Natural killer cell (primary cell): ENCODE measurements around the gene PKN2. TPM values are rescaled to one million over a fixed set of nuclear protein-coding genes. Genes with fewer than 3 reads are reported as not detected.

Experiments
- ATAC-seq, 3 donors: fragments of 150-1000 bp in 2 of 3; fragments of 200-7000 bp in 1 of 3; cut with Tn5 transposase; 1 replicate in 1 of 3; 2 replicates in 2 of 3; pipeline ENCODE4 v1.10.0; 2021; ENCODE audit warnings: mild to moderate bottlenecking in 2 of 3, moderate library complexity in 2 of 3
- DNase-seq, 2 donors: peaks; one replicate each; pipeline versions ENCODE4 v3.0.0 to v3.0.0-alpha.2; 2013 to 2021; ENCODE audit warnings: mixed read lengths in 1 of 2
- H3K27ac ChIP-seq: one replicate; pipeline ENCODE4 v1.5.1; 2013; ENCODE audit warnings: mild to moderate bottlenecking, low read length
- H3K27me3 ChIP-seq: one replicate; pipeline ENCODE4 v1.6.1; 2013; ENCODE audit warnings: low read length; ENCODE audit not compliant: control insufficient read depth, insufficient read depth
- H3K36me3 ChIP-seq: one replicate; pipeline ENCODE4 v1.6.1; 2013; ENCODE audit warnings: low read length; ENCODE audit not compliant: control insufficient read depth, insufficient read depth
- H3K4me1 ChIP-seq: one replicate; pipeline ENCODE4 v1.6.1; 2013; ENCODE audit warnings: low read length; ENCODE audit not compliant: control insufficient read depth, insufficient read depth
- H3K4me3 ChIP-seq: one replicate; pipeline ENCODE4 v1.5.1; 2013; ENCODE audit warnings: low read length
- H3K9me3 ChIP-seq: one replicate; pipeline ENCODE4 v1.6.1; 2013; ENCODE audit warnings: low read length; ENCODE audit not compliant: control insufficient read depth, insufficient read depth
- H3K27ac Mint-ChIP-seq, 2 donors: one replicate each; pipeline ENCODE4 v1.8.0; 2022; ENCODE audit warnings: mild to moderate bottlenecking in 2 of 2, mixed read lengths in 2 of 2, moderate library complexity in 1 of 2
- H3K27me3 Mint-ChIP-seq, 2 donors: one replicate each; pipeline ENCODE4 v1.8.0; 2022; ENCODE audit warnings: low read depth in 2 of 2, mixed read lengths in 2 of 2
- H3K36me3 Mint-ChIP-seq: one replicate; pipeline ENCODE4 v1.8.0; 2022; ENCODE audit warnings: mixed read lengths
- H3K4me1 Mint-ChIP-seq, 2 donors: one replicate each; pipeline ENCODE4 v1.8.0; 2022; ENCODE audit warnings: mixed read lengths in 2 of 2
- H3K4me3 Mint-ChIP-seq: one replicate; pipeline ENCODE4 v1.8.0; 2022; ENCODE audit warnings: mild to moderate bottlenecking, moderate library complexity, mixed read lengths
- H3K9me3 Mint-ChIP-seq, 2 donors: one replicate each; pipeline ENCODE4 v1.8.0; 2022; ENCODE audit warnings: mixed read lengths in 2 of 2
- WGBS: methylation state at CpG from one replicate; pipeline ENCODE4 v1.1.7; 2013; ENCODE audit warnings: missing lambda C conversion rate; ENCODE audit not compliant: insufficient coverage; 5-methylcytosine and 5-hydroxymethylcytosine counted together
- intact Hi-C: fragments of 100-400 bp; cut with micrococcal nuclease; formaldehyde crosslinking; loops from one replicate; pipeline ENCODE4 v1.14.2; 2022
- total RNA-seq, 4 donors: library from RNA; stranded (reverse); fragments of 120-200 nt in 1 of 4; gene quantifications; one replicate each; pipeline versions ENCODE4 v1.2.3 to v1.2.4, GENCODE V29; 2013 to 2022
- TF ChIP-seq, protein P1 (sequence below): fragments of 200-600 bp; IDR thresholded peaks from one replicate; pipeline ENCODE4 v1.8.0; 2022; ENCODE audit warnings: antibody characterized with exemption

The PKN2 gene
- total RNA-seq, 3 donors from 2014 or later (not counting 1 experiment from before 2014, with no cell fraction given): 40.8 to 50.1 (median 47.2) TPM

- intact Hi-C loops: no loop called here
- H3K27ac Mint-ChIP-seq: no peak overlapping the region
Observed at GRCh38 chr1:88661951-88662699, 21.9 kb upstream of the PKN2 start.

GRCh38 chr1:88662723-88663122 is 21.4 kb upstream of the PKN2 start:
- no peaks in the 10 kb centered on the region for H3K4me1 ChIP-seq
- Mint-ChIP-seq H3K4me1 (peaks cover 0 to 7% of the 10 kb centered on the region in 2 donors), H3K27ac (no peak overlapping the region), H3K4me3 (no peak overlapping the region), H3K9me3 (no peaks in the 10 kb centered on the region), H3K36me3 (no peaks in the 10 kb centered on the region), H3K27me3 (peaks cover under 1 to 4% of the 10 kb centered on the region in 2 donors)
- TF ChIP-seq, protein P1, sequence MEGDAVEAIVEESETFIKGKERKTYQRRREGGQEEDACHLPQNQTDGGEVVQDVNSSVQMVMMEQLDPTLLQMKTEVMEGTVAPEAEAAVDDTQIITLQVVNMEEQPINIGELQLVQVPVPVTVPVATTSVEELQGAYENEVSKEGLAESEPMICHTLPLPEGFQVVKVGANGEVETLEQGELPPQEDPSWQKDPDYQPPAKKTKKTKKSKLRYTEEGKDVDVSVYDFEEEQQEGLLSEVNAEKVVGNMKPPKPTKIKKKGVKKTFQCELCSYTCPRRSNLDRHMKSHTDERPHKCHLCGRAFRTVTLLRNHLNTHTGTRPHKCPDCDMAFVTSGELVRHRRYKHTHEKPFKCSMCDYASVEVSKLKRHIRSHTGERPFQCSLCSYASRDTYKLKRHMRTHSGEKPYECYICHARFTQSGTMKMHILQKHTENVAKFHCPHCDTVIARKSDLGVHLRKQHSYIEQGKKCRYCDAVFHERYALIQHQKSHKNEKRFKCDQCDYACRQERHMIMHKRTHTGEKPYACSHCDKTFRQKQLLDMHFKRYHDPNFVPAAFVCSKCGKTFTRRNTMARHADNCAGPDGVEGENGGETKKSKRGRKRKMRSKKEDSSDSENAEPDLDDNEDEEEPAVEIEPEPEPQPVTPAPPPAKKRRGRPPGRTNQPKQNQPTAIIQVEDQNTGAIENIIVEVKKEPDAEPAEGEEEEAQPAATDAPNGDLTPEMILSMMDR: no peak
- intact Hi-C loops: no loop called here
- ATAC-seq (no peak), DNase-seq (no peak)
- 70% methylated on average over 2 of the region's 2 CpGs for WGBS
- H3K27me3 ChIP-seq: no peaks in the 10 kb centered on the region
- no peak overlapping the region for H3K4me3 ChIP-seq
- H3K27ac ChIP-seq: no peak overlapping the region
- no peaks in the 10 kb centered on the region for H3K9me3 ChIP-seq
- no peaks in the 10 kb centered on the region for H3K36me3 ChIP-seq

More at GRCh38 chr1:88661951-88662699, 21.9 kb upstream of the PKN2 start:
- H3K4me3 ChIP-seq: no peak overlapping the region
- H3K36me3 Mint-ChIP-seq: no peaks in the 10 kb centered on the region
- no peak overlapping the region for H3K4me3 Mint-ChIP-seq
- no CpG with 5 or more reads among the region's 2 CpGs for WGBS
- H3K27ac ChIP-seq: no peak overlapping the region
- DNase-seq (no peak), ATAC-seq (no peak)
- H3K27me3 Mint-ChIP-seq: peaks cover 0 to 4% of the 10 kb centered on the region in 2 donors
- peaks cover 0 to 7% of the 10 kb centered on the region in 2 donors for H3K4me1 Mint-ChIP-seq
- H3K27me3 ChIP-seq: no peaks in the 10 kb centered on the region
- no peaks in the 10 kb centered on the region for H3K36me3 ChIP-seq
- TF ChIP-seq, protein P1: no peak
- no peaks in the 10 kb centered on the region for H3K9me3 Mint-ChIP-seq
- no peaks in the 10 kb centered on the region for H3K4me1 ChIP-seq
- no peaks in the 10 kb centered on the region for H3K9me3 ChIP-seq

- TF ChIP-seq, protein P1: no peak
- Mint-ChIP-seq H3K27me3 (peaks cover 20 to 23% of the 10 kb centered on the region in 2 donors), H3K36me3 (no peaks in the 10 kb centered on the region), H3K27ac (no peak overlapping the region), H3K4me3 (no peak overlapping the region), H3K9me3 (no peaks in the 10 kb centered on the region), H3K4me1 (no peaks in the 10 kb centered on the region)
- no peak for DNase-seq
- Histone ChIP-seq H3K9me3 (no peaks in the 10 kb centered on the region), H3K27ac (no peak overlapping the region), H3K27me3 (no peaks in the 10 kb centered on the region), H3K36me3 (no peaks in the 10 kb centered on the region), H3K4me3 (no peak overlapping the region), H3K4me1 (no peaks in the 10 kb centered on the region)
- intact Hi-C loops: no loop called here
- WGBS: no CpG with 5 or more reads among the region's 3 CpGs
- no peak for ATAC-seq
Observed at GRCh38 chr1:88668405-88668804, 15.7 kb upstream of the PKN2 start.

- Mint-ChIP-seq H3K36me3 (no peaks in the 10 kb centered on the region), H3K27me3 (peaks cover 20 to 23% of the 10 kb centered on the region in 2 donors), H3K4me1 (no peaks in the 10 kb centered on the region), H3K27ac (no peak overlapping the region), H3K4me3 (no peak overlapping the region), H3K9me3 (no peaks in the 10 kb centered on the region)
- ATAC-seq (no peak), DNase-seq (no peak)
- TF ChIP-seq, protein P1: no peak
- Histone ChIP-seq H3K4me3 (no peak overlapping the region), H3K27ac (no peak overlapping the region), H3K4me1 (no peaks in the 10 kb centered on the region), H3K9me3 (no peaks in the 10 kb centered on the region), H3K36me3 (no peaks in the 10 kb centered on the region), H3K27me3 (peaks cover 3% of the 10 kb centered on the region)
- no CpG with 5 or more reads among the region's 3 CpGs for WGBS
- intact Hi-C loops: no loop called here
Observed at GRCh38 chr1:88670462-88670861, 13.6 kb upstream of the PKN2 start.
